OCI-LY1 (cell line): ENCODE measurements around the gene GPR176.

Experiments
- H2AFZ ChIP-seq: fragments of 200-600 bp; sonication (generic), shearing (Covaris generic); 2 replicates; pipeline ENCODE4 v1.6.0; 2014; ENCODE audit warnings: antibody characterized with exemption, mild to moderate bottlenecking, low read length
- H3F3A ChIP-seq: fragments of 200-600 bp; sonication (generic), shearing (Covaris generic); 2 replicates; pipeline ENCODE4 v1.6.0; 2014; ENCODE audit warnings: mild to moderate bottlenecking, antibody characterized with exemption, low read length, moderate library complexity; ENCODE audit not compliant: insufficient read depth
- H3K27ac ChIP-seq: fragments of 200-600 bp; sonication (generic); 2 replicates; pipeline ENCODE4 v1.5.1; 2014; ENCODE audit warnings: low read length, mixed run types, mild to moderate bottlenecking, low read depth; ENCODE audit not compliant: poor library complexity, severe bottlenecking
- H3K27me3 ChIP-seq: fragments of 200-600 bp; sonication (generic); 2 replicates; pipeline ENCODE4 v1.6.0; 2014; ENCODE audit warnings: antibody characterized with exemption, mild to moderate bottlenecking, low read length, moderate library complexity; ENCODE audit not compliant: insufficient read depth
- H3K36me3 ChIP-seq: fragments of 200-600 bp; sonication (generic); 2 replicates; pipeline ENCODE4 v1.6.1; 2014; ENCODE audit warnings: mild to moderate bottlenecking, antibody characterized with exemption, low read length, moderate library complexity, mixed read lengths; ENCODE audit not compliant: insufficient read depth
- H3K4me1 ChIP-seq: fragments of 200-600 bp; sonication (generic); 2 replicates; pipeline ENCODE4 v1.5.1; 2014; ENCODE audit warnings: mild to moderate bottlenecking, low read length, moderate library complexity; ENCODE audit not compliant: insufficient read depth, severe bottlenecking
- H3K4me2 ChIP-seq: fragments of 200-600 bp; sonication (generic), shearing (Covaris generic); 2 replicates; pipeline ENCODE4 v1.6.1; 2014; ENCODE audit warnings: low read length
- H3K4me3 ChIP-seq: fragments of 200-600 bp; sonication (generic); 2 replicates; pipeline ENCODE4 v1.5.1; 2014; ENCODE audit warnings: low read length, low read depth, mild to moderate bottlenecking, mixed read lengths; ENCODE audit not compliant: poor library complexity, severe bottlenecking
- H3K79me2 ChIP-seq: fragments of 200-600 bp; shearing (Covaris generic); 2 replicates; pipeline ENCODE4 v1.6.1; 2016; ENCODE audit warnings: mixed run types, low read length, mixed read lengths; ENCODE audit not compliant: insufficient read depth
- H3K9ac ChIP-seq: fragments of 200-600 bp; sonication (generic), shearing (Covaris generic); 2 replicates; pipeline ENCODE4 v1.6.1; 2014; ENCODE audit warnings: mild to moderate bottlenecking, low read length, mixed read lengths
- H3K9me2 ChIP-seq: fragments of 200-600 bp; sonication (generic), shearing (Covaris generic); 2 replicates; pipeline ENCODE4 v1.6.1; 2014; ENCODE audit warnings: low read depth, mild to moderate bottlenecking, low read length, mixed read lengths
- H3K9me3 ChIP-seq: fragments of 200-600 bp; shearing (Covaris generic); 2 replicates; pipeline ENCODE4 v1.6.1; 2014; ENCODE audit warnings: low read length, mixed read lengths
- H4K20me1 ChIP-seq: fragments of 200-600 bp; sonication (generic), shearing (Covaris generic); 2 replicates; pipeline ENCODE4 v1.6.0; 2016; ENCODE audit warnings: mild to moderate bottlenecking, low read length; ENCODE audit not compliant: insufficient read depth
- EZH2 ChIP-seq: fragments of 200-600 bp; sonication (generic), shearing (Covaris generic); IDR thresholded peaks from 2 replicates; pipeline ENCODE4 v1.8.0; 2017; ENCODE audit warnings: borderline replicate concordance, mixed run types, mild to moderate bottlenecking, antibody characterized with exemption, low read length, moderate library complexity, mixed read lengths
- TF ChIP-seq, protein P1 (sequence below): fragments of 200-600 bp; sonication (generic), shearing (Covaris generic); IDR thresholded peaks from 2 replicates; pipeline ENCODE4 v1.5.1; 2017; ENCODE audit warnings: mild to moderate bottlenecking, antibody characterized with exemption, low read length, moderate library complexity, mixed read lengths

The GPR176 gene

GRCh38 chr15:39857132-39857531, 62.9 kb downstream of the GPR176 start:
- TF ChIP-seq, protein P1, sequence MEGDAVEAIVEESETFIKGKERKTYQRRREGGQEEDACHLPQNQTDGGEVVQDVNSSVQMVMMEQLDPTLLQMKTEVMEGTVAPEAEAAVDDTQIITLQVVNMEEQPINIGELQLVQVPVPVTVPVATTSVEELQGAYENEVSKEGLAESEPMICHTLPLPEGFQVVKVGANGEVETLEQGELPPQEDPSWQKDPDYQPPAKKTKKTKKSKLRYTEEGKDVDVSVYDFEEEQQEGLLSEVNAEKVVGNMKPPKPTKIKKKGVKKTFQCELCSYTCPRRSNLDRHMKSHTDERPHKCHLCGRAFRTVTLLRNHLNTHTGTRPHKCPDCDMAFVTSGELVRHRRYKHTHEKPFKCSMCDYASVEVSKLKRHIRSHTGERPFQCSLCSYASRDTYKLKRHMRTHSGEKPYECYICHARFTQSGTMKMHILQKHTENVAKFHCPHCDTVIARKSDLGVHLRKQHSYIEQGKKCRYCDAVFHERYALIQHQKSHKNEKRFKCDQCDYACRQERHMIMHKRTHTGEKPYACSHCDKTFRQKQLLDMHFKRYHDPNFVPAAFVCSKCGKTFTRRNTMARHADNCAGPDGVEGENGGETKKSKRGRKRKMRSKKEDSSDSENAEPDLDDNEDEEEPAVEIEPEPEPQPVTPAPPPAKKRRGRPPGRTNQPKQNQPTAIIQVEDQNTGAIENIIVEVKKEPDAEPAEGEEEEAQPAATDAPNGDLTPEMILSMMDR = no peak
- TF ChIP-seq EZH2 = no peak
- no peak overlapping the region for H3K4me3 ChIP-seq
- H3K4me1 ChIP-seq = no peaks in the 10 kb centered on the region
- H3K79me2 ChIP-seq = no peaks in the 10 kb centered on the region
- H3K9me2 ChIP-seq = no peaks in the 10 kb centered on the region
- H3K27me3 ChIP-seq = no peaks in the 10 kb centered on the region
- H3F3A ChIP-seq = no peaks in the 10 kb centered on the region
- no peak overlapping the region for H2AFZ ChIP-seq
- H3K9ac ChIP-seq = no peak overlapping the region
- H4K20me1 ChIP-seq = no peaks in the 10 kb centered on the region
- no peaks in the 10 kb centered on the region for H3K9me3 ChIP-seq
- H3K4me2 ChIP-seq = no peak overlapping the region
- H3K27ac ChIP-seq = no peak overlapping the region
- no peaks in the 10 kb centered on the region for H3K36me3 ChIP-seq

DNA sequence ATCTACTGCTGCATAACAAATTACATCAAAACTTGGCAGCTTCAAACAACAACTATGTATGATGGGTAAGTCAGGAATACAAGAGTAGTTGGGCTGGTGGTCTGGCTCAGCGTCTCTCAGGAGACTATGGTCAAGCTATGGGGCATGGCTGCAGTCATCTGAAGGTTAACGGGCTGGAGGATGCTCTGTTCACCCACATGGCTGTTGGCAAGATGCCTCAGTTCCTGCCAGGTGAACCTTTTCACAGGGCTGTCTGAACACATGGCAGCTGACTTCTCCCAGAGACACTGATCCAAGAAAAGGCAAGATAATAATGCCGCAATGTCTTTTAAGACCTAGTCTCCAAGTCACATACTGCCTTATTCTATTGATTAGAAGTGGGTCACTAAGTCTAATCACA, 63.7 kb downstream of the GPR176 start:
- Histone ChIP-seq H3K27ac (no peak overlapping the region), H3K36me3 (no peaks in the 10 kb centered on the region), H3K4me1 (no peaks in the 10 kb centered on the region), H3K27me3 (no peaks in the 10 kb centered on the region), H4K20me1 (no peaks in the 10 kb centered on the region), H2AFZ (no peak overlapping the region), H3K9ac (no peak overlapping the region), H3K4me2 (no peak overlapping the region), H3K9me3 (no peaks in the 10 kb centered on the region), H3K9me2 (no peaks in the 10 kb centered on the region), H3F3A (no peaks in the 10 kb centered on the region), H3K79me2 (no peaks in the 10 kb centered on the region), H3K4me3 (no peak overlapping the region)
- TF ChIP-seq, protein P1 = no peak
- TF ChIP-seq EZH2 = no peak

GRCh38 chr15:39855400-39855799, 64.7 kb downstream of the GPR176 start:
- Histone ChIP-seq H3K4me2 (no peak overlapping the region), H3K4me1 (no peaks in the 10 kb centered on the region), H4K20me1 (no peaks in the 10 kb centered on the region), H3K36me3 (no peaks in the 10 kb centered on the region), H3K27ac (no peak overlapping the region), H3F3A (no peaks in the 10 kb centered on the region), H3K9ac (no peak overlapping the region), H3K4me3 (no peak overlapping the region), H3K79me2 (no peaks in the 10 kb centered on the region), H3K9me3 (no peaks in the 10 kb centered on the region), H3K9me2 (no peaks in the 10 kb centered on the region), H2AFZ (no peak overlapping the region), H3K27me3 (no peaks in the 10 kb centered on the region)
- no peak for TF ChIP-seq EZH2
- TF ChIP-seq, protein P1 = no peak
